ENCODE measurements around the gene COG6. TPM values are rescaled to one million over a fixed set of nuclear protein-coding genes. Genes with fewer than 3 reads are reported as not detected.

The COG6 gene
- total RNA-seq, 2 experiments from 2014 or later = 25.5 to 37.3 TPM

- ChIA-PET CTCF (interaction anchor here (0.6 to 0.8 kb wide), 2 partner anchors 194 to 933 kb away, joined by 3 read pairs; no protein-coding TSS in a partner anchor), POLR2A (no interaction called here)
- Mint-ChIP-seq H3K27ac (no peak overlapping the region), H3K27me3 (no peaks in the 10 kb centered on the region), H3K36me3 (peaks cover 3% of the 10 kb centered on the region), H3K9me3 (peaks cover 8% of the 10 kb centered on the region), H3K4me1 (ENCODE audit: low read depth) (no peaks in the 10 kb centered on the region), H3K4me3 (no peak overlapping the region)
- intact Hi-C loops (cut with micrococcal nuclease) = no loop called here
- DNase-seq = no peak
Observed at GRCh38 chr13:39748961-39749360, 93.5 kb downstream of the COG6 start.

DNA sequence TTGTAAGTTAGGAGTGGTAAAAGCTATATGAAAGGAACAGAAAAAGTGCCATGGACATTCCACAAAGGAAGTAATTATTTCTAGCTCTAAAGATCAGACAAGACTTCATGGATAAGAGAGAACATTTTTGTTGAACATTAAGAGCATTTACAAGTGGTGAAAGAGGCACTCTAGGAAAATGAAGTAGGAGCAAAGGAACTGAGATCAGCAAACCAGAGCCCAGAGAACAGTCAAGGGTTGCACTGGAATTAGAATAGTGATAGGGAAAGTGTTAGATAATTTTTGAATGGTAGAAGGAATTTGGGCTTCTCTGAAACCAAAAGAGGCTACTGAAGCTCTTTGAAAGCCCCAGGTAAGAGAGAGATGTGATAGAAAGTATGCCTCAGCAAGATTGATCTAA, 94.1 kb downstream of the COG6 start:
- intact Hi-C loops (cut with micrococcal nuclease) = no loop called here
- ChIA-PET POLR2A (no interaction called here), CTCF (interaction anchor here (0.8 kb wide), 1 partner anchor 193 kb away, joined by 3 read pairs; no protein-coding TSS in a partner anchor)
- Mint-ChIP-seq H3K9me3 (peaks cover 2% of the 10 kb centered on the region), H3K27me3 (no peaks in the 10 kb centered on the region), H3K27ac (no peak overlapping the region), H3K4me1 (ENCODE audit: low read depth) (no peaks in the 10 kb centered on the region), H3K36me3 (peaks cover 3% of the 10 kb centered on the region), H3K4me3 (no peak overlapping the region)
- no peak for DNase-seq

- H3K27ac Mint-ChIP-seq = no peak overlapping the region
- no peaks in the 10 kb centered on the region for H3K4me1 Mint-ChIP-seq (ENCODE audit: low read depth)
- no peak overlapping the region for H3K4me3 Mint-ChIP-seq
- H3K36me3 Mint-ChIP-seq = peaks cover 11% of the 10 kb centered on the region
- ChIA-PET CTCF (interaction anchor here (1.3 kb wide), 1 partner anchor 15 kb away, joined by 4 read pairs; no protein-coding TSS in a partner anchor), POLR2A (no interaction called here)
- no peak for DNase-seq
- no peaks in the 10 kb centered on the region for H3K9me3 Mint-ChIP-seq
- intact Hi-C loops (cut with micrococcal nuclease) = no loop called here
- H3K27me3 Mint-ChIP-seq = no peaks in the 10 kb centered on the region
Observed at GRCh38 chr13:39751805-39752204, 96.3 kb downstream of the COG6 start.

- intact Hi-C loops (cut with micrococcal nuclease) = no loop called here
- no peak for DNase-seq
- H3K27ac Mint-ChIP-seq = no peak overlapping the region
- H3K27me3 Mint-ChIP-seq = no peaks in the 10 kb centered on the region
- H3K36me3 Mint-ChIP-seq = peaks cover under 1% of the 10 kb centered on the region
- ChIA-PET POLR2A (no interaction called here), CTCF (no interaction called here)
- H3K9me3 Mint-ChIP-seq = no peaks in the 10 kb centered on the region
- no peak overlapping the region for H3K4me3 Mint-ChIP-seq
- H3K4me1 Mint-ChIP-seq (ENCODE audit: low read depth) = no peaks in the 10 kb centered on the region
Observed at GRCh38 chr13:39760521-39760920, 105.1 kb downstream of the COG6 start.

DNA sequence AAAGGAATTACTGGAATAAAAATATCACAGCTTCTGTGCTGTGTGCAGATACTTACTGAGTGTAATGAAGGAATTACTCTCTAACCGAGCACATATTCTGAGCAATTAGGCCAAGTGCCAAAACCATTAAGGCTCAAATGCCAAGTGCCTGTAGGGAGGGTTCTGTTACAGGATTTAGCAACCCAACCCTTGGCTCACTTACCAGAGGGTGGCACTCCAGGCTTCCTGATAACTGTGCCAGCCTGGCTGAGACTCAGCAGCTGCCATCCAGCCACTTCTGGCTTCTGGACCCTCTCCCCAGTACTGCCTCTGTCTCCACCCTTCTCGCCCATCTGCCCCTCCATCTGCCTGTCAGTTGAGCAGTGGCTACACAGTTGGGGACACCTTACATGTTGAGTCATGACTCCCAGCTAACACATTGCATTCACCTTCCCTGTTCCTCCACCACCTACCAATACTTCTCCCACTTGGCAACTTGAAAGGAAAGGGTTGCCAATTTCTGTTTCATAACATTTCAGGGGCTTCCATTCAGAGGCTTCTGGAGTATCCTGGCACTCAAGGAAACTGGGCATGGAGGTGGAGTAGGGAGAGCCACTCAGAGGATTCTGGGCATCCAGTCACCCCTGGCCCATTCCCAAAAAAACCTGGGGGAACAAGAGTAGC, 110.5 kb downstream of the COG6 start:
- ChIA-PET CTCF (interaction anchor here (0.8 to 1.5 kb wide), 6 partner anchors 9 to 917 kb away, joined by 3 to 7 read pairs (median 4); no protein-coding TSS in a partner anchor), POLR2A (no interaction called here)
- Mint-ChIP-seq H3K36me3 (no peaks in the 10 kb centered on the region), H3K4me3 (no peak overlapping the region), H3K27ac (no peak overlapping the region), H3K4me1 (ENCODE audit: low read depth) (no peaks in the 10 kb centered on the region), H3K9me3 (no peaks in the 10 kb centered on the region), H3K27me3 (no peaks in the 10 kb centered on the region)
- intact Hi-C loops (cut with micrococcal nuclease) = loop anchor here (1.0 kb wide), 1 partner anchor 916 kb away; no protein-coding TSS in a partner anchor
- DNase-seq = peak; percentile 61

GRCh38 chr13:39766464-39767158, 111.1 kb downstream of the COG6 start:
- no peaks in the 10 kb centered on the region for H3K9me3 Mint-ChIP-seq
- no peaks in the 10 kb centered on the region for H3K4me1 Mint-ChIP-seq (ENCODE audit: low read depth)
- CTCF ChIA-PET = interaction anchor here (1.0 to 1.5 kb wide), 4 partner anchors 10 to 916 kb away, joined by 3 to 7 read pairs (median 4); no protein-coding TSS in a partner anchor
- no peak overlapping the region for H3K27ac Mint-ChIP-seq
- no peaks in the 10 kb centered on the region for H3K36me3 Mint-ChIP-seq
- H3K4me3 Mint-ChIP-seq = no peak overlapping the region
- POLR2A ChIA-PET = no interaction called here
- intact Hi-C loops (cut with micrococcal nuclease) = loop anchor here (1.0 kb wide), 1 partner anchor 916 kb away; no protein-coding TSS in a partner anchor
- no peaks in the 10 kb centered on the region for H3K27me3 Mint-ChIP-seq
- no peak for DNase-seq

DNA sequence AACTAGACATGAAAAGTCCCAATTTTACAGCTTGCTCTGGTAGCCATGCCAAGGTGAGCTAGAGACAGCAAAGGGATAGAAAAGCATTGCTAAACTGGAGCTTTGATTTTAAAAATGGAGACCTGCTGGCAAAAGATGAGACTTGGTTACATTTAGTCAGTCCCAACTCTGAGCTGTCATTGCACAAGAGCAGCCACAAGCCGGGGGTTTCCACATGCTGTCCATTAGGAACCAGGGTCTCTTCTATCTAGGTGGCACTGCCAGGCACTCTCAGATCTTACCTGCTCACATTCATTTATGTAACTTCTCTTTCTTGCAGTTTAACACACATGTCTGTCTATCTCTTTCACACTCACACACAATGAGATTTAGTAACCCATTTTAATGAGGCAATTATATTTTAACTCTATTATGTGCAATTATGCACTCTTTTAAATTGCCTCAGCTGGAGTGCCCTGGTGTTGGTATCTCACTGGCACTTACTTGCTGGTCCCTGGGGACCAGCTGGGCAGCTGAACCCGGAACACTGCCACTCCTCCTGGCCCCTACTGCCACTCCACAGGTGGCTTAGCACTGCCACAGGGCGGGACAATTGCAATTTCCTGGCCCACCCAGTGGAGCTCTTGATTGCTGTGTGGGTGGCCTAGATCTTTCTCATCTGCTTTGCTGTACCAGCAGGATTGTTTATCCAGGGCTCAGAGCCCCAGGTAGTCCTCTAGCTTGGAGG, 112.5 kb downstream of the COG6 start:
- Mint-ChIP-seq H3K4me3 (no peak overlapping the region), H3K9me3 (no peaks in the 10 kb centered on the region), H3K27me3 (no peaks in the 10 kb centered on the region), H3K27ac (no peak overlapping the region), H3K36me3 (no peaks in the 10 kb centered on the region), H3K4me1 (ENCODE audit: low read depth) (no peaks in the 10 kb centered on the region)
- ChIA-PET POLR2A (no interaction called here), CTCF (interaction anchor here (0.6 to 1.7 kb wide), 3 partner anchors 8 to 1500 kb away, joined by 3 to 5 read pairs (median 4); no protein-coding TSS in a partner anchor)
- intact Hi-C loops (cut with micrococcal nuclease) = no loop called here
- DNase-seq = no peak

- ChIA-PET POLR2A (no interaction called here), CTCF (interaction anchor here (0.6 to 1.7 kb wide), 2 partner anchors 7 to 1499 kb away, joined by 4 to 5 read pairs; no protein-coding TSS in a partner anchor)
- H3K9me3 Mint-ChIP-seq = no peaks in the 10 kb centered on the region
- no peaks in the 10 kb centered on the region for H3K27me3 Mint-ChIP-seq
- no peak for DNase-seq
- intact Hi-C loops (cut with micrococcal nuclease) = no loop called here
- H3K4me1 Mint-ChIP-seq (ENCODE audit: low read depth) = no peaks in the 10 kb centered on the region
- no peaks in the 10 kb centered on the region for H3K36me3 Mint-ChIP-seq
- H3K4me3 Mint-ChIP-seq = no peak overlapping the region
- no peak overlapping the region for H3K27ac Mint-ChIP-seq
Observed at GRCh38 chr13:39768962-39769361, 113.5 kb downstream of the COG6 start.

GRCh38 chr13:39770221-39771090, 115.0 kb downstream of the COG6 start:
- Mint-ChIP-seq H3K27me3 (no peaks in the 10 kb centered on the region), H3K9me3 (no peaks in the 10 kb centered on the region), H3K27ac (no peak overlapping the region), H3K4me1 (ENCODE audit: low read depth) (no peaks in the 10 kb centered on the region), H3K4me3 (no peak overlapping the region), H3K36me3 (no peaks in the 10 kb centered on the region)
- CTCF ChIA-PET = interaction anchor here (1.2 kb wide), 1 partner anchor 34 kb away, joined by 3 read pairs; no protein-coding TSS in a partner anchor
- POLR2A ChIA-PET = no interaction called here
- no peak for DNase-seq
- intact Hi-C loops (cut with micrococcal nuclease) = no loop called here

GRCh38 chr13:39773833-39774232, 118.4 kb downstream of the COG6 start:
- H3K36me3 Mint-ChIP-seq = peaks cover 4% of the 10 kb centered on the region
- intact Hi-C loops (cut with micrococcal nuclease) = no loop called here
- no peaks in the 10 kb centered on the region for H3K27me3 Mint-ChIP-seq
- CTCF ChIA-PET = no interaction called here
- H3K4me3 Mint-ChIP-seq = no peak overlapping the region
- POLR2A ChIA-PET = no interaction called here
- H3K4me1 Mint-ChIP-seq (ENCODE audit: low read depth) = peaks cover 29% of the 10 kb centered on the region
- DNase-seq = no peak
- no peak overlapping the region for H3K27ac Mint-ChIP-seq
- no peaks in the 10 kb centered on the region for H3K9me3 Mint-ChIP-seq

DNA sequence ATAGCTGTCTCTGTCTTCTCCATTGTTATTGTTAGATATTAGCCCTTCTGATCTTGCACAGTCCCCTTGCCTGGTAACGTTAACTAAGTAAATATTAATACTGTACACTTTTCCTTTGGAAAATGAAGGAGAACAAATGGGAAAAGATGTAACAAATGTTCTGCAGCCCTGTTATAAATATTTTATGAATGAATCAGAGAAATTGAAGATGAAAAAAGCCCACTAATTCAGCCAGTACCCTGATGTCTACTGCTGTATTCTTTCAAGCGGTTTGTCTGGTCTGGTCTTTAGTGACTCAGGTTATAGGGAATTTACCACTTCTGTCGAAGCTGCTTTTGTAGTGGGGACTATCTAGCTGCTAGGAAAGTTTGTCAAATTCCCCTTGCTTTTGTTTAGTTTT, 121.0 kb downstream of the COG6 start:
- CTCF ChIA-PET = interaction anchor here (0.8 to 4.3 kb wide), 6 partner anchors 8 to 1001 kb away, joined by 3 to 28 read pairs (median 6); no protein-coding TSS in a partner anchor
- POLR2A ChIA-PET = interaction anchor here (0.6 to 1.3 kb wide), 3 partner anchors 28 to 889 kb away, joined by 3 to 5 read pairs (median 3); no protein-coding TSS in a partner anchor
- no peak for DNase-seq
- H3K27ac Mint-ChIP-seq = peak overlapping the region; percentile 92
- intact Hi-C loops (cut with micrococcal nuclease) = loop anchor here (1.0 to 5.0 kb wide), 15 partner anchors 28 to 1000 kb away; no protein-coding TSS in a partner anchor
- peaks cover 4% of the 10 kb centered on the region for H3K36me3 Mint-ChIP-seq
- peaks cover 45% of the 10 kb centered on the region for H3K4me1 Mint-ChIP-seq (ENCODE audit: low read depth)
- H3K27me3 Mint-ChIP-seq = no peaks in the 10 kb centered on the region
- H3K9me3 Mint-ChIP-seq = no peaks in the 10 kb centered on the region
- H3K4me3 Mint-ChIP-seq = no peak overlapping the region

All from activated CD4-positive, alpha-beta memory T cell treated with anti-CD3 and anti-CD28 coated beads for 36 hours (primary cell).